ENCODE results near the gene SLC35A3.
"Not testable (repeated sequence)": the region's sequence is repeated elsewhere in the genome, so short reads cannot be mapped to it uniquely, and the experiment has no call there.

Gene SLC35A3

GRCh38 chr1:99969729-99970621 is at the start of gene SLC35A3:
Gene SLC35A3, plus strand, starts transcription at chr1:99969996. Its CDS starts 23,559 bp downstream, at chr1:99993555.
- DNase-seq, result no peak

GRCh38 chr1:99934801-99935200 is 35.0 kb upstream of the SLC35A3 start:
- DNase-seq, result no peak

- DNase-seq, result no peak
These were observed 34.3 kb upstream of the SLC35A3 start for GRCh38 chr1:99935534-99935933.

- no peak for DNase-seq
These were observed 33.7 kb upstream of the SLC35A3 start for GRCh38 chr1:99936071-99936470.

- no peak for DNase-seq
These were observed 27.1 kb upstream of the SLC35A3 start for GRCh38 chr1:99942723-99943122.

- DNase-seq, result no peak
These were observed 26.5 kb upstream of the SLC35A3 start for GRCh38 chr1:99943223-99943794.

GRCh38 chr1:99944192-99944591 is 25.6 kb upstream of the SLC35A3 start:
- no peak for DNase-seq

GRCh38 chr1:99945174-99945573 is 24.6 kb upstream of the SLC35A3 start:
- no peak for DNase-seq

- DNase-seq, result no peak
These were observed 19.3 kb upstream of the SLC35A3 start for GRCh38 chr1:99950486-99950885.

GRCh38 chr1:99952522-99952921 is 17.3 kb upstream of the SLC35A3 start:
- no peak for DNase-seq

- DNase-seq, result no peak
These were observed 14.4 kb upstream of the SLC35A3 start for GRCh38 chr1:99955375-99955774.

GRCh38 chr1:99956755-99957154 is 13.0 kb upstream of the SLC35A3 start:
- no peak for DNase-seq

GRCh38 chr1:99957818-99958217 is 12.0 kb upstream of the SLC35A3 start:
- no peak for DNase-seq

- DNase-seq, result not testable (repeated sequence)
These were observed 10.5 kb upstream of the SLC35A3 start for GRCh38 chr1:99959189-99959705.

- not testable (repeated sequence) for DNase-seq
These were observed 9.5 kb upstream of the SLC35A3 start for GRCh38 chr1:99960260-99960659.

- DNase-seq, result no peak
These were observed 6.6 kb upstream of the SLC35A3 start for GRCh38 chr1:99963041-99963795.

- no peak for DNase-seq
These were observed 5.0 kb upstream of the SLC35A3 start for GRCh38 chr1:99964806-99965205.

- no peak for DNase-seq
These were observed 4.0 kb upstream of the SLC35A3 start for GRCh38 chr1:99965646-99966375.

GRCh38 chr1:99968214-99968613 is 1.6 kb upstream of the SLC35A3 start:
- no peak for DNase-seq

GRCh38 chr1:99969260-99969728 is 502 bp upstream of the SLC35A3 start:
- DNase-seq, result no peak

- DNase-seq, result no peak
These were observed 988 bp downstream of the SLC35A3 start for GRCh38 chr1:99970713-99971255.

GRCh38 chr1:99972066-99972465 is 2.3 kb downstream of the SLC35A3 start:
- not testable (repeated sequence) for DNase-seq

All from cortex of kidney (tissue), 1 donor.